C4-2B (cell line): ENCODE data around the gene BICDL1.

Experiments used
- H3K27ac ChIP-seq: fragments of 450-650 bp; 2 replicates; pipeline ENCODE4 v1.5.1; 2017
- CTCF ChIP-seq: fragments of 450-650 bp; conservative IDR thresholded peaks from 2 replicates; pipeline ENCODE4 v1.5.1; 2017; ENCODE audit warnings: mild to moderate bottlenecking
- ZFX ChIP-seq: fragments of 450-650 bp; IDR thresholded peaks from 2 replicates; pipeline ENCODE4 v1.6.1; 2017

The BICDL1 gene

GRCh38 chr12:120047072-120047471 lies 58.0 kb downstream of the BICDL1 start:
- H3K27ac ChIP-seq: no peak overlapping the region
- TF ChIP-seq ZFX (no peak), CTCF (no peak)

- no peak overlapping the region for H3K27ac ChIP-seq
- TF ChIP-seq CTCF: no peak
- no peak for TF ChIP-seq ZFX
Observed at GRCh38 chr12:120048263-120048662, 59.2 kb downstream of the BICDL1 start.

- H3K27ac ChIP-seq: no peak overlapping the region
- TF ChIP-seq ZFX: no peak
- TF ChIP-seq CTCF: no peak
Observed at GRCh38 chr12:120049426-120049825, 60.4 kb downstream of the BICDL1 start.

GRCh38 chr12:120051535-120051934 lies 62.5 kb downstream of the BICDL1 start:
- H3K27ac ChIP-seq: no peak overlapping the region
- TF ChIP-seq ZFX (no peak), CTCF (no peak)

GRCh38 chr12:120054293-120054692 lies 65.3 kb downstream of the BICDL1 start:
- H3K27ac ChIP-seq: no peak overlapping the region
- TF ChIP-seq CTCF: no peak

GRCh38 chr12:120055231-120056000 lies 66.4 kb downstream of the BICDL1 start:
- H3K27ac ChIP-seq: no peak overlapping the region
- no peak for TF ChIP-seq CTCF
- no peak for TF ChIP-seq ZFX

- TF ChIP-seq ZFX (no peak), CTCF (no peak)
- H3K27ac ChIP-seq: no peak overlapping the region
Observed at GRCh38 chr12:120056739-120057138, 67.7 kb downstream of the BICDL1 start.
